GM19240 (cell line): ENCODE data around the gene AQP10.
"Not testable (repeated sequence)": the region's sequence is repeated elsewhere in the genome, so short reads cannot be mapped to it uniquely, and the experiment has no call there.

Experiments used
- DNase-seq: peaks from one replicate; pipeline ENCODE4 v3.0.0; 2011; ENCODE audit warnings: low spot score; ENCODE audit not compliant: insufficient read length

Gene AQP10

GRCh38 chr1:154323493-154323892 lies 2.6 kb downstream of the AQP10 start:
- DNase-seq = no peak

GRCh38 chr1:154324241-154324640 lies 3.3 kb downstream of the AQP10 start:
- no peak for DNase-seq

- DNase-seq = peak; percentile 84
These were observed 4.0 kb downstream of the AQP10 start, which contains the start of gene ATP8B2 for GRCh38 chr1:154324669-154325582. ATP8B2 (plus strand) TSS chr1:154325525; CDS start chr1:154328142, 2,617 bp downstream.

GRCh38 chr1:154325583-154326545 lies 5.0 kb downstream of the AQP10 start:
- DNase-seq = no peak

- DNase-seq = no peak
These were observed 5.9 kb downstream of the AQP10 start for GRCh38 chr1:154326546-154327465.

GRCh38 chr1:154327466-154328317 lies 6.8 kb downstream of the AQP10 start:
- no peak for DNase-seq

GRCh38 chr1:154328318-154329151 lies 7.6 kb downstream of the AQP10 start:
- DNase-seq = no peak

GRCh38 chr1:154329152-154329521 lies 8.2 kb downstream of the AQP10 start:
- DNase-seq = no peak

- DNase-seq = no peak
These were observed 8.7 kb downstream of the AQP10 start for GRCh38 chr1:154329551-154330131.

- DNase-seq = no peak
These were observed 9.8 kb downstream of the AQP10 start for GRCh38 chr1:154330669-154331068.

GRCh38 chr1:154334079-154335024 lies 13.5 kb downstream of the AQP10 start:
- no peak for DNase-seq

GRCh38 chr1:154335025-154335714 lies 14.3 kb downstream of the AQP10 start:
- peak; percentile 91 for DNase-seq

GRCh38 chr1:154337253-154337894 lies 16.5 kb downstream of the AQP10 start:
- no peak for DNase-seq

- no peak for DNase-seq
These were observed 18.0 kb downstream of the AQP10 start for GRCh38 chr1:154338875-154339274.

GRCh38 chr1:154341366-154341765 lies 20.5 kb downstream of the AQP10 start:
- DNase-seq = not testable (repeated sequence)

- no peak for DNase-seq
These were observed 21.2 kb downstream of the AQP10 start for GRCh38 chr1:154342132-154342531.
